ENCODE results near the gene CEP104.
A peak's percentile ranks its signal among the peaks of the same experiment; 100 is the strongest.

CEP104 gene

DNA sequence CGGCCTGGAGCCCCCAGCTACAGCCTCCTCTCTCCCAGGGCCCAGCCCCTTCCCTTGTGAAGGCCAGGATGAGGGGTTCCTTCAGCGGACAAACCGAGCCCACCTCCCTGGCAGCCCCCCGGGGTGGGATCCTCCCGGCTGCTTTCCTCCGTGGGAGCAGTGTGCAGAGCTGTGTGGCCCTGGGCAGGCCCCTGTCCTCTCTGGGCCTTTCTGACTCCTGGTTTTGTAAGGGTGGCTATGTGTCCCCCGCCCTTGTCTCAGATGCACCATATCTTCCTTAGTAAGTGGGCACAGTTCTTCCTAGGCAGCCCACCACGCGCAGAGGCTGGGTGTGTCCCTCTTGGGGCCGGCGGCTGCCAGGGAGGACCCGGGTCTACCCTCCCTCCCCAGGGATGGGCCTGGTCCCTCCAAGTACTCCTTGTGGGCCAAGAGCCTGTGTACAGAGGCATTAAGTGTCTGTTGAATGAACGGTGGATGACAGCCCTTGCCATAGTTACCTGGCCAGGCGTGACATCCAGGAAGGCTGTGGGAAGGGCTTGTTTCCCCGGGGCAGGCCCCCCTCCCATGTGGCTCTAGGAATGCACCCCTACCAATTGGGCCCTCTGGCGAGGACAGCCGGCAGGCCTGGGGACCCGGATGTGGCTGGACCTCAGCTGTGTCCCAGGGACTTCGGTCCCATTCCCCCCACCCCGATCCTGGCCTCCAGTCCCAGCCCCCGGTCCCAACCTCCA, 80.6 kb downstream of the CEP104 start:
- no peak for DNase-seq

DNA sequence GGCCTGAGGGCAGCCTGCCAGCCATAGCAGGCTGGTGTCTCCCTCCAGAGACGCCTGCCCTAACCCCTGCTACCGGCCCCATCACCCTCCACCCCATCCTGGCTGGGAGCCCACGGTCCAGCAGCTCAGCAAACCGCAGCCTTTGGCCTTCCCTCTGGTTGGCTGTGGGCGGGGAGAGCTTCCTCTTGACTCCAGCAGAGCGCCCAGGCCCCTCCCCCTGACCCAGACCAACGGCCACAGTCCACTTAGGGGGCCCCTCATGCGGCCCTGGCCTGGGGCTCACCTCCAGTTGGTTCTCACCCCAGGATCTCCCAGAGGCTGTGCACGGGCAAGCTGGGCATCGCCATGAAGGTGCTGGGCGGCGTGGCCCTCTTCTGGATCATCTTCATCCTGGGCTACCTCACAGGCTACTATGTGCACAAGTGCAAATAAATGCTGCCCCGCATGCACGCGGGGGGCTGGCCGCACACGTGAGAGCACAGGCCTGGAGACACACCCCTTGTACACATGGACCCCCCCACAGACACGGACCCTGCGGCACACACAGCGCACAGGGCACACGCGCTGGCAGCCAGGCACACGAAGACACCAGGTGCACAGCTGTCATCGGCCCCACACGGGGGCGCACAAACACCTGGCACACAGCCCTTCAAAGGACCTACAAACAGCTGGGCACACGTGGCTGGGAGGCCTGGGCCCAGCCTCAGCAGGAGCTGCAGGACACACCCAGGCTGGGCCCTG, 81.4 kb downstream of the CEP104 start:
- peak; percentile 66 to 82 for DNase-seq

GRCh38 chr1:3774946-3775489, 82.0 kb downstream of the CEP104 start:
- peak in 1 of 2 donors; percentile 12 for DNase-seq

DNA sequence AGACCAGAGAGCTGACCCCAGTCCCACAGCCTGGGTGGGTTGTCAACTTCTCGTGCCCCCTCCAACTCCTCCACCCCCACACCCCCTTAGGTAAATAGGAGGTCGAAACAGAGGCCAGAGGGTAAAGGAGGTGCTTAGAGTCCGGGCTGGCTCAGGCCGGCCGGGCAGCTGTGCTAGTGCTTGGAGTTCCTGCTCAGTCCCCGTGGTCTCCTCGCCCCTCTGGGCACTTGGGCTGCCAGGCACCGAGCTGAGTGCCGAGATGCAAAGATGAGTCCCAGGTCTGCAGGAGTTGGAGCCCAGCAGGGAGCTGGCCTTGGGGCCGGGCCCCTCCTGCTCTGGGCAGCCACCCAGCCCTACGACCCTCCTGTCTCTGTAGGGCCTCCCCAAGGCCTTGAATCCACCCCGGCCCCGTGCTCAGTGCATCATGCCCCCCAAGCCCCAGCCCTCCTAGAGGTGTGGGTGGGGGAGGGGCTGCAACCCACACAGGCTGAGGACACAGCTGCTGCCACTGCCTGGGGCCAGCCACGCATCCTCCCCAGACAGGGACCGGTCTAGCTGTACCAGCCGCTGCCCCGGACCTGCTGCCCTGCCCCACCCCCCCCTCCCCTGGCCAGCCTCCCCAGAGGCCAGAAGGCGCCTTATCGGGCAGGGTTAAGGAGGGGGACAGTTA, 82.6 kb downstream of the CEP104 start:
- DNase-seq, result no peak

DNA sequence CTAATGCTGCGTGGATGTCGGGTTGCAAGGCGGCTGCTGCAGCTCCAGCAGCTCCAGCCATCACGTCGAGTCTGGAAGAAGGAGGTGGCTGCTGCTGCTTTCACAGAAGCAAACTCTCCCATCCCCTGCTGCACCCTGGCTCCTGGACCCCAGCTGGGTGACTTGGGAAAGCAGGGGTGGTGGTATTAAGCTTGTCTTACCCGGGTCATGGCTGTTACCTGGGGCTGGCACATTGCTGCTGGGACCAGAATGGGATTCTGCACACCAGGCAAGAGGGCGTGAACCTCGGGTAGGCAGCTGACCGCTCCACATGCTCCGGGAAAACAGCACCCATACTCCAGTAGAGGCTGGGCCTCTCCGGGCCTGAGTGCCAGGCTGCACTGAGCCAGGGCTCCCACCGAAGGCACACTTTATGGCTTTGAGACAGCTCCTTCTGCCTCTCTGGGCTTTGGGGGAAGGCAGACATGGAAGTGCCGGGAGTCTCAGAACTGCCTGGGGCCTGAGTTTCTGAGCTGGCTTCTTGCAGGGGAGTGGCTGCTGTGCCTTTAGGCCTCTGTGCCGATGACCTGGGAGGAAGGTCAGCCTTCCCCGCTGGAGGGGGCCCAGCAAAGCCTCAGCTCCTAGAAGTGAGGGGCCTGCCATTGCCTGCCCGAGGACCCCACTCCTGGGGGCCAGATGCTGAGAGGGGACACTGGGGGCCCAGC, 83.3 kb downstream of the CEP104 start:
- no peak for DNase-seq

DNA sequence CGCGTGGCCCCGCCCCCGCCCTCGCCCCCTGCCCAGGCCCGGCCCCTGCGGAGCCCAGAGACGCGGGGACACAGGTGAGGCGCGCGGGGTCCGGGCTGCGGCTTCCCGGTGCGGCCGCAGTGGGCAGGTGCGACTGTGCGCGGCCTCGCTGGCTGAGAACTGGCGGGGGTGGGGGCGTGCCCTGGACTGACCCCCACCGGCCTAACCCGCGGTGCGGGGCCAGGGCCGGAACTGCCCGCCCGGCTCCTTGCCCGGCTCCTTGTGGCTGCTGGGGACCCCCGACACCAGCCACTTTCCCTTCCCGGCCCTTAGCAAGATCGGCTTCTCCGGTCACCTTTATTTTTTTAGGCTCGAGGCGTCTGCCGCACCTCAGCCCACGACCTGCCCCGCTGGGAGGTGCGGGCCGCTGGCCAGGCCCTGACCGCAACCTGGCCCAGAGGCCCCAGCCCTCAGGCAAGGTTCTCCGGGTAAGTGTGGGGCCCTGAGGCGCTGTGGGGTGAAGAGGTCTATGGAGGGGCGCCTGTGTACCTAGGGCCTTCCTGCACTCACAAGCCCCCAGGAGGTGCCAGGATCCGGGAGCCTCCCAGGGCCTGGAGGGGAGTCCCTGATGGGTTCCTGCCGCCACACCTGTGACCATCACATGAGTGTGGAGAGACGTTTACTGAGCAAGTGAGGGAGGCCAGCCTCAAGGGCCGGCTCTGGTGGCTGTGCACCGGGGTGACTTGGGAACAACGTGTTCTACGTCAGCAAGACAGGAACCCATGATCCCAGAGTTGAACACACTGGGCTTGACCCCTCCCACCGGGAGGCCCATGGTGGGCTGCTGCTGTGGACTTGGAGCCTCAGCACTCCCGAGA, 84.1 kb downstream of the CEP104 start, which contains the start of gene SMIM1:
SMIM1 (plus strand) TSS at position 35 of the 857 bp plus-strand sequence. CDS start 2,625 bp downstream, outside the sequence.
- no peak for DNase-seq

- peak; percentile 39 to 51 for DNase-seq
Observed at GRCh38 chr1:3772027-3772714, 84.8 kb downstream of the CEP104 start.

DNA sequence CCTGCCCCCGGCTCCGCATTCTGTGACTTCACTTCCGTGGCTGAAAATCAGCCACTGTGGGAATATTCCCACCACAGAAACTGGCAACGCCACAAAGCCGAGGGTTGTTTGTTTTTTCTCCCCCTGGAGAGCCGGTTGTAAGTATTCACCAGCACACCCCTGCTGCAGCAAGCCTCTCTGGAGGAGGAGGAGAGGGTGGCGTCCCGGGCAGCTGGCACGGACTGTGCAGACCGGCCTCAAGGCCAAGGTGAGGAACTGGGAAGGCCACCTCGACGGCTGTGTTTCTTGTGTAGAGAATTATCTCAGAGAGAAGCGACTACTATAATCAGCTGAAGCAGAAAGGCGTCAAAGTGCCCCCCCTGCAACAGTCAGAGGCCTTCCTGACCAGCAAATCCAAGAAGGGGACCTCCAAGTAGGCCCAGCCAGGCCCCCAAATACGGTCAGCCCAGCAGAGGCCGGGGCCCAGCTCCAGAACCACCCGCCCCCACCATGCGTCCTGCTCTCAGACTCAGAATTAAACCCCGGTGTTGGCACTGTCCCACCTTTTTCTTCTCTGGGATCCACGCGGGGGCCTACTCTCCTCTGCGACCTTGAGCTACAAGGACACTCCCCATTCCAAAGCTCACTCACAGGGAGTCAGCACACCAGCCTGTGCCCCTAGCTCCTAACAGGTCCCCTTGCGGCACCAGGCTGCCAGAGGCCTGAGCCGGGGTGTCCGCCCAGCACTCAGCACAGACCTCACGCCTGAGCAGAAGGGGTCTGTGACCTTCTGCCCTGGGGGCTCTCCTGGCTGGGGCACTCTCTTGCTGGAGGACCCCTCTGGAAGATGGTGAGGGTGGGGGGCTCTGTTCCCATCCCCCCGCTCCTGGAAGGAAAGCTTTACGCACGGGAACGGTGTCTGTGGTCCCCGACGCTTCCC, 85.6 kb downstream of the CEP104 start:
- DNase-seq, result no peak

DNA sequence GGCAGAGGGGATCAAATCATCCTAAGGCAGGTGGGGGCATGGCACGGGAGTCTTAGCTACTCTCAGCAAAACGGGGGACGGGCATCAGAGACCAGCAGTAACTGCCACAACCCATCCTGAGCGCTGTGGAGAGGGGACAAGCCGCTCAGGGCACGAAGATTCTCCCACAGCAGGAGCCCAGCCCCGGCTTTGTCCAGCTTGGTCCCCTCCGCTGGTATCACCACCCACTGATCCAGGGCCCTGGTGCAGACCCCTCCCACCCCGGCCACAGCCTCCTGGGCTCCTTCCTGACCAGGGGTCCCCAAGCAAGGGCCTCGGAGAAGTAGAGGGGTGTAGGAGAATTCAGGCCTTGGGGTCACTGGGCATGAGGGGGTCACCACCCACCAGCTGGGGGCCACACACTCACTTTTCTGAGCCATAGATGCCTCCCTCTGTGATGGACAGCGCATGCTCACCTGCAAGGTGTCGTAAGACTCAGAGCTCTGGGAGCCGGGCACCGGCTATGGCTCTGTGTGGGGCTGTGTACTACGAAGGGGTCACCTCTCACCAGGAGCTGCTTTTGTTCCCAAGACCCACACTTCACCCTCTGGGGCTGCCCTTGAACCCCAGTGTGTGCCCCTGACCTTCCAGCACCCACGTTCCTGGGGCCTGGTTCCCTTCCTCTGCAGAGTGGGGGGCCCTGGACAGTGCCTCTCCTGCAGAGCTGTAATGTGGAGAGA, 86.8 kb downstream of the CEP104 start:
- no peak for DNase-seq

DNA sequence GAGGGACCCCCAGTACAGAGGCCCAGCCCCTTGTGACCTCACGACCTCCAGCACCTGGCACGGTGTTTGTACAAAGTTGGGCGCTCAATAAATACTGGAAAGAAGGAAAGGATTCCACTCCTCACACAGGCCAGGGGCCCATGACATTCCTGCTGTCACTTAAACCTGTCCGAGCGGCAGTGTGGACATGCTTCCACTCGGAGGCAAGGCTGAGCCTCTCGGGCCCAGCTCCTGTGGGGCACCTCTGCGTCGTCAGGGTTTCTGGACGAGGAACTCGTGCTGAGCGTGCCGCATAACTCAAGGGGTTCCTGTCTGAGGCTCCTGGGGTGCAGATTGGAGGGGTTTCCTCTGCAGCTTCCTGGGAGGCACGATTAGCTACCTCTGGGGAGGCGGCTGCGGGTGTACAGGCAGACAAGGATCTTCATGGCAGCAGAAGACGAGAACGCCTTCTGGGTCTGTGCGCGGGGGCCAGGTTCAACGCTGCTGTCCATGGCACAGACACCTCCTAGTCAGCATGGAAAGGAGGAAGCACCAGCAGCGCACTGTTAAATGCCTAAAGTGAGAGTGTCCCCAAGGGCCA, 88.1 kb downstream of the CEP104 start:
- DNase-seq, result no peak

- DNase-seq, result no peak
Observed at GRCh38 chr1:3767328-3767925, 89.6 kb downstream of the CEP104 start.

DNA sequence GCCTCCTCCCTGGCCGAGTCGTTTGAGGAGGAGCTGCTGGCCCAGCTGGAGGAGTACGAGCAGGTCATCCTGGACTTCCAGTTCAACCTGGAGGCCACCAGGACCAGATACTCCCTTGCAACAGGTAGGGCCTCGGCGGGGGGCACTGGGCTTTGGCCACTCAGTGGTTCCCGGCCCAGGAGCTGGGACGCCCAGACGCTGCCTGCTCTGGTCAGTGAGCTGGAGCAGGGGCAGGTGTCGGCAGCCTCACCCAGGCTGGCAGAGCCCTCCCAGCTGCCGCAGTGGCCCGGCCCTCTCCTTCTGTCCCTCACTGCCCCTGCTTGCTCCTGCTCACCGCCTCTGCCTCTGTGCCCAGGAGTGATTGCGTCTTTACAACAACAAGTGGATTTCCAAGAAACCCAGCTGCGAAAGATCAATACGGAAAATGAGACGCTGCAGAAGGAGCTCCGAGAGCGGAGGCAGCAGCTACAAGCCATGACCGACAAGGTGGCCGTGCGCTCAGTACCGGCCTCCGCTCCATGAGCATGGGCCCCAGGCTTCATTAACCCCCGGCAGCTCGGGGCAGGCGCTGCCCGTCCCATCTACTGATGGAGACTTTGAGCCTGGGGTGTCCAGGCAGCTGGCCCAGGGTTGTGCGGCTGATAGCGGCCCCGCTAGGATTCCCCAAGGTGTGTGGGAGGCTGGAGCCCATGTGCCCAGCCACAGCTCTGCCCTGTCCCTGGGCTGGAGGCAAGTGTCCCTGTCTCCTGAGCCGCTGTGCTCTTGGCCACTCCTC, 93.5 kb downstream of the CEP104 start:
- no peak for DNase-seq

- no peak for DNase-seq
Observed at GRCh38 chr1:3762873-3763228, 94.2 kb downstream of the CEP104 start.

DNA sequence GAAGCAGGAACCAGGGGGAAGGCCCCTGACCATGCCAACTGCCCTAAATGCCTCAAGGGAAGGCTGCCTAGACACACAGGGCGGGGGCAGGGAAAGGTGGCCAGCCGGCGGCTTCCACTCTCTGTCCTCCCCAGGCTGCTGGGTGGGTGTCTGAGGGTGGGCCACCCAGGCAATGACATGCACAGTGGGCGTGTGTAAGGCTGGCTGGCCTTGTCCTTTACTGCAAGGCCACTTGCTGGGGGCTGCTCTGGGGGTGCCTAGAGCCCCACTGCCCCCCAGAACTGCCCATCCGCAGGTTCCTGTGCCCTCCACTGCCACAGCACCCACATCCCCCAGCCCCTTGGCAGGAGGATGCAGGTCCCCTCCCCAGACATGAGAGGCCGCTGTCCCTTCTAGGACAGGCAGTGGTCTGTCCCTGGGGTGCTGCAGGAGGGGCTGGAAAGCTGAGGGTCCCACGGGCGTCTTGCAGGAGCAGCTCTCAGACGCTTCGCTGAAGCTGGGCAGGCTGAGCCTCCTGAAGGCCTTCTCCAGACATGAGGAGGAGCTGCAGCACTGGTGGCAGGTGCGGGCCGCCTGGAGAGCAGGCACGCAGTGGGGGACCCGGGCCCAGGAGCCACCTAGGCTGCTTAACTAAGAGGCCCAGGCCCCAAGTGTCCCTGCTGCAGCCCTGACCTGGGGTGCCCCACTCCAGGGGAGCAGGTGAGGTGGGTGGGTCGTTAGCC, 94.7 kb downstream of the CEP104 start:
- DNase-seq, result no peak
